GM21576 (cell line): ENCODE measurements around the gene ANKRD28.

Experiments
- ATAC-seq: cut with Tn5 transposase; IDR thresholded peaks from one replicate; pipeline ENCODE4 v1.9.1; 2021; ENCODE audit warnings: mild to moderate bottlenecking, moderate library complexity; ENCODE audit not compliant: unreplicated experiment

Gene ANKRD28

DNA sequence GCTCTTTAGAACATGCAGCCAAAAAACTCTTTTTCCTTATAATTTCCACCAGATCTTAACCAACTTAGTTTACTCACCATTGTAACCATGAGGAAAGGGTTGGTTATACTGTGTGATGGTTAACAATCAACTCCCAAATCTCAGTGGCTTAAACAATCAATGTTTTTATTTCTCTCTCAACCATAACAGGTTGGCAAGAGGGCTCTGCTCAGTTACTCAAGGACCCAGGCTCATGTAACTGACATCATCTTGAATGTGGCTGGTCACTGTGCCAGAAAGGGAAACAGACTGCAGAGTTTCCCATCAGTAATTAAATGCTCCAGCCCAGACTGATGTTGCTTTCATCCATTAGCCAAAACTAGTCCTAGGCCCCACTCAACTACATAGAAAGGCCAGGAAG, 69.0 kb downstream of the ANKRD28 start:
- no peak for ATAC-seq

DNA sequence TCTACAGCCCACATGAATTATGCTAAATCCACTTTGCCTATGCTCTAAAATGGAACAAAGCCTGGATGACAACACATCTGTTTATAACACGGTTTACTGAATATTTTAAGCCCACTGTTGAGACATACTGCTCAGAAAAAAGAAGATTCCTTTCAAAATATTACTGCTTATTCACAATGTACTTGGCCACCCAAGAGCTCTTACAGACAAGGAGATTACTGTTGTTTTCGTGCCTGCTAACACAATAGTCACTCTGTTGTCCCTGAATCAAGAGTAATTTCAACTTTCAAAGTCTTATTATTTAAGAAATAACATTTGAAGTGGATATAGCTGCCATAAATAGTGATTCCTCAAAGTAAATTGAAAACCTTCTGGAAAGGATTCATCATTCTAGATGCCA, 70.9 kb downstream of the ANKRD28 start:
- no peak for ATAC-seq

DNA sequence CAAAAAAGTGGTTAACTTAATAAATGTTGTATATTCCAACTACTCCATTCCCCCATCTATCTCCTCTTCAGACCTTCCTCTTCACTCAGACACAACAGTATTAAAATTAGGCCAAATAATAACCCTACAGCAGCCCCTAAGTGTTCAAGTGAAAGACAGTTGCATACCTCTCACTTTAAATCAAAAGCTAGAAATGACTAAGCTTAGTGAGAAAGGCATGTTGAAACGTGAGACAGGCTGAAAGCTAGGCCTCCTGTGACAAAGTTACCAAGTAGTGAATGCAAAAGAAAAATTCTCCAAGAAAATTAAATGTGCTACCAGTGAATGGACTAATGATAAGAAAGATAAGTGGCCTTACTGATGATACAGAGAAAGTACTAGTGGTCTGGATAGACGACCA, 71.7 kb downstream of the ANKRD28 start:
- ATAC-seq: peak; percentile 86

DNA sequence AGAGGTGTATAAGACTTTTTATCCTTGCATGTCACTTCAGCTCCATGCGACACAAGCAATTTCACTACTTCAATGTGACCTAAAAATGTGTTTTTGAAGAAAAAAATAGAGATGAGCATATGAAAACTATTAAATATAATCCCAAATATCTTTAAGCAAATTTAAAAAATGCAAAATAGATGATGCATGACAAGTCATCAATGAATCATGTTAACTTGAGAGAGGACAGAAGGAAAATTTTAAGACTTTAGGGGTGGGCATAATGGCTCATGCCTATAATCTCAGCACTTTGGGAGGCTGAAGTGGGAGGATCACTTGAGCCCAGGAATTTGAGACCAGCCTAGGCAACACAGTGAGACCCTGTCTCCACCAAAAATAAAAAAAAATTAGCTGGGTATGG, 73.3 kb downstream of the ANKRD28 start:
- ATAC-seq: no peak

DNA sequence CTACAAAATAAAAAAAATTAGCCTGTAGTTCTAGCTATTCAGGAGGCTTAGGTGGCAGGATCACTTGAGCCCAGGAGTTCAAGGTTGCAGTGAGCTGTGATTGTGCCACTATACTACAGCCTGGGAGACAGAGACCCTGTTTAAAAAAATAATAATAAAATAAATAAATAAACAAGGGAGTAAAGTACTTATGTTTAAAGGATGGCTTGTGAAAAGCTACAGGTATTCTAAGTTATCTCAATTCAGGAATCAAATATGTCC, 74.2 kb downstream of the ANKRD28 start:
- no peak for ATAC-seq

DNA sequence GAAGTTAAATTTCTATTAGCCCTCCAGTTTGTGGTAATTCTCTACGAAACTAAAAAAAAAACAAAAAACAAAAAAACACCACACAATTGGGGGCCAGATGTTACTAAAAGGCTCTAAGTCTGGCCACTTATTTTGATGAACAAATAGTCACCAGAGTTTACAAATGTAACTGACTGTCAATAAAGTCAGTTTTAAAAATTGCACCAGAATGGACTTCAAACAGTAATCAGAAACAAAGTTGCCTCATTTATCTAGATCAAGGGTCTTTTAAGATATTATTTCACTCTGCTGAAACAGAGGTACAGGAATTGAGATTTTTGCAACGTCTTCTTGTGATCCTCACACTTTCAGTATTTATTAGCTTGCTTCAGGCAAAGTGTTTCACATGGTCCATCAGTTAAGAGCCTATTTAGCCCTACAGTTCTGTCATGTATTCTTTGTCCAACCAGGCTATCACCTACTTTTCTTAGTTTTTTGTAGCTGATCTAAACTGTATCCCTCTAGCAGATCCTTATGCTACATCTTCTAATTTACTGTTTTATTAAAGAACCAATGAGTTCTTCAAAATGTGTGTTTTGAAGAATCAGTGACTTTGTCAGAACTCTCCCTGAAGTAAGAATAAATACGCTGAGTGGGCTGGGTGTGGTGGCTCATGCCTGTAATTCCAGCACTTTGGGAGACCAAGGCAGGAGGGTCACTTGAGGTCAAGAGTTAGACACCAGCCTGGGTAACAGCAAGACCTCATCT, 74.7 kb downstream of the ANKRD28 start:
- ATAC-seq: no peak

DNA sequence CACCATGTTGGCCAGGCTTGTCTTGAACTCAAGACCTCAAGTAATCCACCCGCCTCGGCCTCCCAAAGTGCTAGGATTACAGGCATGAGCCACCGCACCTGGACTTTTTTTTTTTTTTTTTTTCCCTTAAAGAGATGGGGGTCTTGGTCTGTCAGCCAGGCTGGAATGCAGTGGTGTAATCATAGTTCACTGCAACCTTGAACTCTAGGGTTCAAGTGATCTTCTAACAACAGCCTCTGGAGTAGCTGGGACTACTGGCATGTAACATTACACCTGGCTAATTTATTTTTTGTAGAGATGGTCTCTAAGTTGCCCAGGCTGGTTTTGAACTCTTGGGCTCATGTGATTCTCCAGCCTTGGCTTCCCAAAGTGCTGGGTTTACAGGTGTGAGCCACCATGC, 81.6 kb downstream of the ANKRD28 start:
- ATAC-seq: no peak

DNA sequence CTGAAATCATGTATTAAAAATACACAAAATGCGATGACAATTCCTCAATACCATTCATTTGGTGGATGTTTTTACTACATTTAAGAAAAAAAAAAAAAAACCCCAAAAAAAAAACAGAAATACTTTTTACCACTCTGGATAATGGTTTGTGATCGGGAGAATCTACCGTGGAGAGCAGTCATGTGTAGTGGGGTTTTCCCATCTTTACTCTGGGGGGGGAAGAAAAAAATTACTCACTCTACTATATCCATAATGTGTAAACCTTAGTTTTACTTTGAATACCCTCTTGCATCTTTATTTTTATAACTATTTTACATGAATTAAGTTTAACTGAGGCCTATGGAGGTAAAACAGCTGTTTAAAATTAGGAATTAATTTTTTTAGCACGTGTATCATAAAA, 83.3 kb downstream of the ANKRD28 start:
- no peak for ATAC-seq

DNA sequence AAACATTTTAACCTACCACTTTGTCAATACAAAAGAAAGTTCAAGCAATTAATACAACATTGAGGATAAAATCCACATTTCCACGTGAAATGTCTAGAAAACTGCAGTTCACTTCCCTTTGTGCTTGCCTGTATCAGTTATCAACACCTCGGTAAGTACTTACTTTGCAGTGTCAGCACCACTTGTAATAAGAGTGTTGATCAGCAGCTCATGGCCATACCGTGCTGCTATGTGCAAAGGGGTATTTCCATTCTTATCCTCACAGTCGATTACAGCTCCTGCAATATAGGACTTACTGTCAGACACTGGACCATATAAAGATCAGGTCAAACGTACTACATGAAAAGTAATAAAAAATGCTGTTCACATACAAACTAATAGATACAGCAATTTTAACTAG, 84.4 kb downstream of the ANKRD28 start:
- peak; percentile 55 for ATAC-seq

DNA sequence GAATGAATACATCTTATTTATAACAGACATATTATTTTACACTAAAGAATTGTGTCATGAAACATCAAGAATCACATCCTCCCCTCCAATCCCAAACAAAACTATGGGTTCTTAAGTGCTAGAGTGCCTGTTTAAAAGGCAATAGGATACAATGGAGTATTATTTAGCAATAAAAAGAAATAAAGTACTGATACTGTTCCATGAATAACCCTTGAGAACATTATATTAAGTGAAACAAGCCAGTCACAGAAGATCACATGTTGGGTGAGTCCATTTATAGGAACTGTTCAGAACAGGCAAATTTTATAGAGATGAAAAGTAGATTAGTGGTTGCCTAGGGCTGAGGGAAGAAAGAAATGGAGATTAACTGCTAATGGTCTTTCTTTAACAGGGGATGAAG, 86.5 kb downstream of the ANKRD28 start:
- ATAC-seq: no peak

DNA sequence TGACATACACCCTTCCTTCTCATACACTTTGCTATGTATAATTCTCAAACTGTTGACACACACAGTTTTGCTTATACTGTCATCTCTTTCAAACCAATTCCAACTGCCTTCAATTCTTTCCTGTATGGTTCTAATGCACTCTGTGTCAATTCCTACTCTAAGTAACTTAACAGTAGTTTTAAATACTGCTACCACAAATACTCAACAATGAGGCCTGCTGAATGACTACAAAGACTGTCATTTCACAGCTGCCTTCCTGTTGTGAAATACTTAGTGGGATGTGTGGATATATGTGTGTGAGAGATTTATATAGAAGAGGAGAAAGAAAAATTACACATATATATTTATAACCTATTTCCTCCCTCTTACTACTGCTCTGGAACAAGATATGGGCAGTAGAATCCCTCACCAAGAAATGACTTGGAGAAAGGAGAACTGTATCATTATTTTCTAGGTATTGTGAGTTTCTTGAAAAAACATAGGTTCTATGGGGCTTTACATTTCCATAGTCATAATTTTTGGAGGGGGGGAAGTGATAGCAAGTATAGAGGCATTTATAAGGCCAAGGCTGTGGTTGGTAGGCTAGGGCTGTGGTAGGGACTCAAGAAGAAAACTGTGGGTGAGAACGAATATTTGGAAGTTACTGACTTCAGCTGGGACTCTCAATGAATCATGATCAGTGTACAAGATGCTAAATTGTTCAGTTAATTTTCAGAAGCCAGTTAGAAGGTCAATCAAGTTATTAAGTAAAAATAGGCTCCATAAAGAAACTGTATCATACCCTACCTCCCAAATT, 88.7 kb downstream of the ANKRD28 start:
- no peak for ATAC-seq

DNA sequence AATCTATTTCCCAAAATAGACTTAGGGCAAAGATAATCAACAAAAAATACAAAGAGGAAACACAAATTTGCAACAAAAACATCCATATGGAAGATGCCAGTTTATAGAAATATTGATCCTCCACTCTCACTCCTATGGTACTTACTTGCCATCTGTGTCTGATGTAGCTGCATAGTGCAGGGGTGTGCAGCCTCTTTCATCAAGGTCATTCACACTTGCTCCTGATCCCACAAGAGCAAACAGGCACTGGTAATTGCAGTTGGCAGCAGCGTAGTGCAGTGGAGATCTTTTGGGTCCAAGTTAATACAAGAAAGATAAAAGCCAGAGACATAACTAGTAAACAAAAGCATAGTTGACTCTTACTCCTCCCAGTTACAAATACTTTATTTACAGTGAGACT, 90.0 kb downstream of the ANKRD28 start:
- no peak for ATAC-seq

DNA sequence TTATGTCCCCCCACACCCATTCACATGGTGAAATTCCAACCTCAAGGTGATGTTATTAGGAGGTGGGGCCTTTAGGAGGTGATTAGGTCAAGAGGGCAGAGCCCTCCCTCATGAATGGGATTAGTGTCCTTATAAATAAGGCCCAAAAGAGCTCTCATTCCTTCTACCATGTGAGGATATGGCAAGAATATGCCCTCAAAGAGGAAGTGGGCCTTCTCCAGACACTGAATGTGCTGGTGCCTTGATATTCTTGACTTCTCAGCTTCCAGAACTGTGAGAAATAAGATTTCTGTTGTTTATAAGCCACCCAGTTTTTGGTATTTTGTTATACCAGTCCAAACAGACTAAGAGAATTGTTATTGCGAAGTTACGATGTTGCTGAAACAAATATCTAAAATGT, 94.4 kb downstream of the ANKRD28 start:
- no peak for ATAC-seq

DNA sequence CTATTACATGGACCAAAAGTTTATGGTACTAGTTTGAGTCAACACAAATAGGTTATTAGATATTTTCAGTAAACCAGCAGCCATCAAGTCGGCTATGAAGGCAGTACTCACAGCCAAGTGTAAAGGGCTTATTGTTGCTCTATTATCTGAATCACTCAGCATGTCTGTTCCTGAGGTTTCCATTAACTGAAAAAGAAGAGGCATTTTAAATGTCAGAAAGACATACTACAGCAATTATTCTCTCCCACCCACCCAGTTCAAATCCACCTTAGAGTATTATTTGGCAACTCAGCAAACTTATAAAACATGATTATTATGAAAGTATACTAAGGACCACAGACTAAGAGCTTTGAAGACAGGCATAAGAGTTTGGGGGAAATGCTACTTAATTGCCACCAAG, 103.2 kb downstream of the ANKRD28 start:
- no peak for ATAC-seq

DNA sequence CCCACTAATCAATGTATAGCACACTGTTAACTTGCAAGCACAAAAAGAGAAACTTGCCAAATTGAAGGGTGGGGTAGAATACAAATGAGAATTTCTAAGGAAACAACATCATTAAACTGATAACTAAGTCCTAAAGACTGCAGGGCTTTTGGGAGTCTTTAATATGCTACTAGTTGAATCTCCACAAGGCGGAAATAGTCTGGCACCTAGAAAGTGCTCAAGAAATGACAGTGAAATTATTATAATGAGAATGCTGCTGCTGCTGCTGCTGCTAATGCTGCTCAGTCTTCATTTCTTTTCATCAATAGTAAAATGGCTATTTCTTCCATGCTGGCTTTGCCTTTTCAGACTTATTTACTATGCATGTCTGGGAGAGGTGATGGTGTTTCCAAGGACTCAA, 104.4 kb downstream of the ANKRD28 start:
- ATAC-seq: no peak

DNA sequence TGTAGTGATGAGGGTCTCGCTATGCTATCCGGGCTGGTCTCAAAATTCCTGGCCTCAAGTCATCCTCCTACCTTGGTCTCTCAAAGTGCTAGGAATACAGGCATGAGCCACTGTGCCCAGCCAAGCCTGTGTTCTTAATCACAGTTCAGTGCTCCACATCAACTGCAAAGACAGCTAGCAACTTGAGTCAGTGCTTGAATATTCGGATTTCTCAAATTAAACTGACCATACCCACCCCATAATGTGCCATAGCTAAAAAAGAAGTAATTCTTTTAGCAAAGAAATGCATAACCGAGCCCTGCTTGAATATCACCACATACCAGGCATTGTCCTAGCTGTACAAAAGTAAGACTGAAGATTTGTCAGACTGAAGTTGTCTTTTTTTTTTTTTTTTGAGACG, 107.0 kb downstream of the ANKRD28 start:
- ATAC-seq: no peak

DNA sequence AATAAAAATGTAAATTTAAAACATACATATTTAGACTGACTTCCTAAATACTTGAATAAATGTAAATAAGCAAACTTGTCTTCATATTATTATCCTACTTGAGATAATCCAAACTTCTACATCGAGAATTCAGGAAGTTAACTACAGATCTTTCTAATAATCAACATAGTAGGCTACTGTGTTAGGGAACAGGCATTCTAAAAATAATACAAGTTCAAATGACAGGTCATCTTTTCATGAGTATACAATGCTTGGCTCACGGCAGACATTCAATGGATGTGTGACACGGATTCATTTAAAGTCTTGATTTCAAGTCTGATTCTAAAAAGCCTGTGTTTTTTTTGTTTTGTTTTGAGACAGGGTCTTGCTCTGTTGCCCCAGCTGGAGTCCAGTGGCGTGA, 107.5 kb downstream of the ANKRD28 start:
- ATAC-seq: no peak

DNA sequence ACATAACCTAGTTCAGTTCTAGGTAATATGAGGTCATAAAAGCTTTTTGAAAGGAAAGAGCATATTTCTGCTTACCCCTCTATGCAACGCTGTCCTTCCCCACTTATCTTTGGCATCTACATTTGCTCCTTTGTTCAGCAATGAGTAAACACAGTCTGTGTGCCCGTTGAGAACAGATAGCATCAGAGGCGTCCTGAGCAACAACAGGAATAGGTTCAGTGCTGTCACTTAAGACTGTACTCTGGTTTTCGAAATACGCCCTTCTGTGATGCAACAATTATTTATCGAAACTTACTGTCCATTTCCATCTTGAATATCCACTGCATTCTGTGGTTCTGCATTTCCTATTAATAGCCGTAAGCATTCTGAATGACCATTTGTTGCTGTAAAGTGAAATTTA, 111.9 kb downstream of the ANKRD28 start:
- ATAC-seq: no peak

DNA sequence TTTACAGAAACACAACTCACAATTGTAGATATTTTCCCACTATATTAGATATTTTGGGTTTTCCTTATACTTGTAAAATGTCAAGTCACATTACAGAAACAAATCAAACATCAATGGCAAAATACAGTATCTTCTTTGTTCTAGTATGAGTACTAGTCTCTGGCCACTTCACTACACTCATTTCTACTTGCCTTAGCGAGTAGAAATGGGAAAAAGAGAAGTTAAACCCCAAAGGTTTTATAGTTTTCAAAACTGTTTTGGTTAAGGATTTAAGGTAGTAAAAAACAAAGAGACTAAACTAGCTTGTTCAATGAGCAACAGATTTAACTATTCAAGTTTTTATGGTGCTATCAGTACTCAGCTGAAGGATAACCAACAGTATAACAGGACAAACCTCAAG, 114.5 kb downstream of the ANKRD28 start:
- no peak for ATAC-seq

DNA sequence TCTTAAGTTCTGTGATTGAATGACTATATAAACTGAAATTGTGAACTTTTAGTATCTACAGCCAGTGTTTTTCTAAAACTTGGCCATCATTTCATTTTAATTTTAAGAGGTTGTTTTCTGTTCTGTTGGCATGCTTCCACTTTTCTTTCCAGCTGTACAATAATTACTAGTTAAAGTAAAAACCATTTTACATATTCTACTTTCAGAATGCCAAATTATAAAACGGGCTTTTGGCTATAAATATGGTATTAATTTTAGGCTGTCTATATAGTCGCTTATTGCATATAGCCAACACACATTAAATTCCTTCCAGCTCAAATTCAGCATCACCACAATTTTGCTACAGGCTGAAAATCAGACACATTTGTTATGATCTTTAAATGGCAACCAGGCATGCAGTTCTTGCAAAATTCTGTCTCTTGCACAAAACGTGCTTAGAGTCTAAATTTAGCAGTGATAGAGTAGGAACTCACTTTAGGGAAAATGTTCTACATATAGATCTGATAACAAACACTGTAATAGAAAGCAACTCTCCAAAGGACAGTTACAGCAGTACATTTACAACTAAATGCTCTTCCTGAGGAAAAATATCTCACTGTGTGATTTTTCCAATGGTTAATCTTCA, 115.1 kb downstream of the ANKRD28 start:
- ATAC-seq: no peak

DNA sequence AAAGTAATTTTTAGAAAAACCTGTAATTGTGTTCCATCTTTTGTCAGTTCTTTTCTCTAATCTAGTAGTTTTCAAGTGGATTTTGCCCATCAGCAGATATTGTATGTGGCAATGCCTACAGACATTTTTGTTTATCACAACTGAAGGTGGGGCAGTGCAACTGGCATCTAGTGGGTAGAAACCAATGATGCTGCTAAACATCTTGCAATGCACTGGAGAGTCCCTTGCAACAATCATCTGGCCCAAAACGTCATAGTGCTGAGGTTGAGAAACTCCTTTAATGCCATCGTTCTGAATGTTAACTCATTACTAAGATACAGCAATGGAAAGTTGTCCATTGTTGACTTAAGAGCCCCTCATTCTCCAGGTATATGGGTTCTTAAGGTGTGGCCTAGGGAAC, 116.1 kb downstream of the ANKRD28 start:
- ATAC-seq: no peak

DNA sequence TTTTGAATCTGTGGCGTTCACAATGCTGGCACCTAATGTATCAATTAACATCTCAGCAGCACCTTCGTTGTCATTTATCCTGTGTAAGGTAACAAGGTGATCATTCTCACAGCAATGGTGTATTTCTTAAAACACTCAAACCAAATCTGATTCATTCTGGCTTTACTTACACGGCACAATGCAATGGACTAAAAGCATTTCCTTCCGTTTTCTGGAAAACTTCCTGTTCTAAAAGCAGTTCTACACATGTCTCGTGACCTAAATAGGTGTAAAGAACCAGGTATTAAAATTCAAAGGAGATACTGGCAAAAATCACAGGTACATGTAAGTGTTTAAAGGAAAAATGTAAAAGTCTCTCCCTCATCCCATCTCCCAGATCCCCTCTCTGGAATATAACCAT, 118.5 kb downstream of the ANKRD28 start:
- ATAC-seq: no peak
